ENCODE measurements around the gene IGFL4.

Gene IGFL4

GRCh38 chr19:46060012-46060411 is 19.2 kb upstream of the IGFL4 start:
- no peak for DNase-seq

GRCh38 chr19:46058778-46059177 is 18.0 kb upstream of the IGFL4 start:
- no peak for DNase-seq

- DNase-seq, result no peak
Observed at GRCh38 chr19:46056536-46056935, 15.7 kb upstream of the IGFL4 start.

GRCh38 chr19:46052896-46053295 is 12.1 kb upstream of the IGFL4 start:
- no peak for DNase-seq

- no peak for DNase-seq
Observed at GRCh38 chr19:46049597-46049996, 8.8 kb upstream of the IGFL4 start.

- no peak for DNase-seq
Observed at GRCh38 chr19:46043519-46043918, 2.7 kb upstream of the IGFL4 start.

GRCh38 chr19:46042252-46042883 is 1.6 kb upstream of the IGFL4 start:
- DNase-seq, result no peak

GRCh38 chr19:46040125-46040524 is 677 bp downstream of the IGFL4 start:
- no peak for DNase-seq

- no peak for DNase-seq
Observed at GRCh38 chr19:46036744-46037128, 4.1 kb downstream of the IGFL4 start.

GRCh38 chr19:46035986-46036743 is 4.6 kb downstream of the IGFL4 start:
- no peak for DNase-seq

GRCh38 chr19:46035546-46035945 is 5.3 kb downstream of the IGFL4 start:
- no peak for DNase-seq

- DNase-seq, result no peak
Observed at GRCh38 chr19:46033401-46033800, 7.4 kb downstream of the IGFL4 start.

GRCh38 chr19:46032597-46033025 is 8.2 kb downstream of the IGFL4 start:
- no peak for DNase-seq

GRCh38 chr19:46031781-46032596 is 8.8 kb downstream of the IGFL4 start:
- no peak for DNase-seq

GRCh38 chr19:46030812-46031550 is 9.8 kb downstream of the IGFL4 start:
- no peak for DNase-seq

- no peak for DNase-seq
Observed at GRCh38 chr19:46025835-46026234, 15.0 kb downstream of the IGFL4 start.

GRCh38 chr19:46023311-46023779 is 17.5 kb downstream of the IGFL4 start:
- DNase-seq, result no peak

GRCh38 chr19:46022431-46023310 is 18.1 kb downstream of the IGFL4 start, which contains the start of gene PGLYRP1:
Gene PGLYRP1, minus strand, starts transcription at chr19:46023053. Its CDS starts 32 bp downstream, at chr19:46023021.
- DNase-seq, result no peak

- no peak for DNase-seq
Observed at GRCh38 chr19:46022061-46022430, 18.8 kb downstream of the IGFL4 start.

- no peak for DNase-seq
Observed at GRCh38 chr19:46021531-46022041, 19.2 kb downstream of the IGFL4 start.

- DNase-seq, result no peak
Observed at GRCh38 chr19:46020819-46021125, 20.0 kb downstream of the IGFL4 start.

- DNase-seq, result no peak
Observed at GRCh38 chr19:46019270-46019669, 21.5 kb downstream of the IGFL4 start.

Data from CD4-positive, alpha-beta T cell treated with Interleukin-4 for 1 hour (primary cell).